GM18526 (cell line): ENCODE measurements around the gene MCIDAS.

ENCODE experiments used
- POLR2A ChIP-seq: IDR thresholded peaks from 3 replicates; pipeline ENCODE4 v1.6.1; 2011; ENCODE audit not compliant: insufficient read length; ENCODE audit errors: extremely low read depth

MCIDAS gene

GRCh38 chr5:55180016-55180415 is 47.1 kb downstream of the MCIDAS start:
- no peak for TF ChIP-seq POLR2A

- no peak for TF ChIP-seq POLR2A
These were observed 50.0 kb downstream of the MCIDAS start for GRCh38 chr5:55177078-55177477.

GRCh38 chr5:55176176-55176818 is 50.8 kb downstream of the MCIDAS start:
- no peak for TF ChIP-seq POLR2A

- TF ChIP-seq POLR2A: no peak
These were observed 51.3 kb downstream of the MCIDAS start for GRCh38 chr5:55175781-55176175.

- TF ChIP-seq POLR2A: no peak
These were observed 53.4 kb downstream of the MCIDAS start for GRCh38 chr5:55173687-55174230.

- no peak for TF ChIP-seq POLR2A
These were observed 54.0 kb downstream of the MCIDAS start, which contains the start of gene CDC20B for GRCh38 chr5:55172937-55173686. Gene CDC20B, minus strand, starts transcription at chr5:55173177. Its CDS starts 177 bp downstream, at chr5:55173000.

- TF ChIP-seq POLR2A: no peak
These were observed 54.8 kb downstream of the MCIDAS start for GRCh38 chr5:55172051-55172899.

GRCh38 chr5:55171471-55171870 is 55.6 kb downstream of the MCIDAS start:
- no peak for TF ChIP-seq POLR2A
